Measurements from ENCODE around the gene MTOR. TPM values are rescaled to one million over a fixed set of nuclear protein-coding genes. Genes with fewer than 3 reads are reported as not detected.

Gene MTOR
- total RNA-seq, 1 experiment from 2014 or later = 36.1 TPM

- Mint-ChIP-seq H3K36me3 (ENCODE audit: insufficient read depth, unreplicated experiment) (peaks cover 20% of the 10 kb centered on the region), H3K27ac (ENCODE audit: unreplicated experiment) (no peak overlapping the region), H3K9me3 (ENCODE audit: low read depth, unreplicated experiment) (no peaks in the 10 kb centered on the region), H3K4me1 (ENCODE audit: low read depth, unreplicated experiment) (no peaks in the 10 kb centered on the region), H3K27me3 (ENCODE audit: unreplicated experiment) (no peaks in the 10 kb centered on the region), H3K4me3 (ENCODE audit: low read depth, unreplicated experiment) (no peak overlapping the region)
- intact Hi-C loops (cut with micrococcal nuclease; ENCODE audit: unreplicated experiment) = no loop called here
- CTCF ChIA-PET = no interaction called here
- TF ChIP-seq, protein P1, sequence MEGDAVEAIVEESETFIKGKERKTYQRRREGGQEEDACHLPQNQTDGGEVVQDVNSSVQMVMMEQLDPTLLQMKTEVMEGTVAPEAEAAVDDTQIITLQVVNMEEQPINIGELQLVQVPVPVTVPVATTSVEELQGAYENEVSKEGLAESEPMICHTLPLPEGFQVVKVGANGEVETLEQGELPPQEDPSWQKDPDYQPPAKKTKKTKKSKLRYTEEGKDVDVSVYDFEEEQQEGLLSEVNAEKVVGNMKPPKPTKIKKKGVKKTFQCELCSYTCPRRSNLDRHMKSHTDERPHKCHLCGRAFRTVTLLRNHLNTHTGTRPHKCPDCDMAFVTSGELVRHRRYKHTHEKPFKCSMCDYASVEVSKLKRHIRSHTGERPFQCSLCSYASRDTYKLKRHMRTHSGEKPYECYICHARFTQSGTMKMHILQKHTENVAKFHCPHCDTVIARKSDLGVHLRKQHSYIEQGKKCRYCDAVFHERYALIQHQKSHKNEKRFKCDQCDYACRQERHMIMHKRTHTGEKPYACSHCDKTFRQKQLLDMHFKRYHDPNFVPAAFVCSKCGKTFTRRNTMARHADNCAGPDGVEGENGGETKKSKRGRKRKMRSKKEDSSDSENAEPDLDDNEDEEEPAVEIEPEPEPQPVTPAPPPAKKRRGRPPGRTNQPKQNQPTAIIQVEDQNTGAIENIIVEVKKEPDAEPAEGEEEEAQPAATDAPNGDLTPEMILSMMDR (IDR thresholded peaks at IDR 0.05; ENCODE audit: unreplicated experiment) = no peak
- BruUV-seq (replicated peaks) = no TSS peak
- no peak for DNase-seq
These were observed 35.0 kb downstream of the MTOR start for GRCh38 chr1:11227106-11228077.

- no peaks in the 10 kb centered on the region for H3K9me3 Mint-ChIP-seq (ENCODE audit: low read depth, unreplicated experiment)
- H3K4me1 Mint-ChIP-seq (ENCODE audit: low read depth, unreplicated experiment) = no peaks in the 10 kb centered on the region
- H3K27ac Mint-ChIP-seq (ENCODE audit: unreplicated experiment) = no peak overlapping the region
- no TSS peak for BruUV-seq (replicated peaks)
- CTCF ChIA-PET = interaction anchor here (0.7 kb wide), 1 partner anchor 24 kb away, joined by 5 read pairs; no protein-coding TSS in a partner anchor
- peaks cover 25% of the 10 kb centered on the region for H3K36me3 Mint-ChIP-seq (ENCODE audit: insufficient read depth, unreplicated experiment)
- H3K4me3 Mint-ChIP-seq (ENCODE audit: low read depth, unreplicated experiment) = no peak overlapping the region
- no peak for DNase-seq
- no peaks in the 10 kb centered on the region for H3K27me3 Mint-ChIP-seq (ENCODE audit: unreplicated experiment)
- intact Hi-C loops (cut with micrococcal nuclease; ENCODE audit: unreplicated experiment) = no loop called here
- TF ChIP-seq, protein P1 (IDR thresholded peaks at IDR 0.05; ENCODE audit: unreplicated experiment) = no peak
These were observed 46.3 kb downstream of the MTOR start for GRCh38 chr1:11216074-11216473.

DNA sequence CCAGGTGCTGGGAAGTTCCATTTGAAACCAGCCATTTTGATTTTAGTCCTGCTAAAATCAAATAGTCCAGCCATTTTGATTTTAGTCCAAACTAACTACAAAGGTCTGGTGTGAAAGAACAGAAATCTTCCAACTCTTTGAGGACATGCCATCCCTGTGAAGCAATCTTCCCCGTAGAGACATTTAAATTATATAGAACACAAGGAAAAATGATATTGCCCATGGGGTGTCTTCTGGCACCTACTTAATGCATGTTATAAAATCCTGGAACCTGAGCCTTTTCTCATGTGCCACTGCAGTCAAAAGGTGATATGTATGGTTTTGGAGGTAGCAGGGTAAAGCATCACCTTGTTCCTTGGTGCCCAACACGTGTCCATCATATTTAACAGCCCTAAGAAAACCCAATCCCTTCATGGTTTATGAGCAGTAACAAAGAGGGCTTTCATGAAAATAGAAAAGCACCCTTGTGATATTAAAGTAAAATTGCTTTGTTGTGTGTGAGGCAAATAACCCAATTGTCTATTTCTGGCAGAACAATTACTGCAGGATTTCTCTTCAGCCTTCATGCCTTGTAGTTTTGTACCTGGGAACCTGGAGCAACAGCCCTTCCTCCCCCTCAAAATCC lies 46.9 kb downstream of the MTOR start:
- CTCF ChIA-PET = no interaction called here
- no peaks in the 10 kb centered on the region for H3K9me3 Mint-ChIP-seq (ENCODE audit: low read depth, unreplicated experiment)
- TF ChIP-seq, protein P1 (IDR thresholded peaks at IDR 0.05; ENCODE audit: unreplicated experiment) = no peak
- H3K4me1 Mint-ChIP-seq (ENCODE audit: low read depth, unreplicated experiment) = no peaks in the 10 kb centered on the region
- intact Hi-C loops (cut with micrococcal nuclease; ENCODE audit: unreplicated experiment) = no loop called here
- peaks cover 25% of the 10 kb centered on the region for H3K36me3 Mint-ChIP-seq (ENCODE audit: insufficient read depth, unreplicated experiment)
- no peak overlapping the region for H3K4me3 Mint-ChIP-seq (ENCODE audit: low read depth, unreplicated experiment)
- no peaks in the 10 kb centered on the region for H3K27me3 Mint-ChIP-seq (ENCODE audit: unreplicated experiment)
- no peak overlapping the region for H3K27ac Mint-ChIP-seq (ENCODE audit: unreplicated experiment)
- no peak for DNase-seq
- no TSS peak for BruUV-seq (replicated peaks)

DNA sequence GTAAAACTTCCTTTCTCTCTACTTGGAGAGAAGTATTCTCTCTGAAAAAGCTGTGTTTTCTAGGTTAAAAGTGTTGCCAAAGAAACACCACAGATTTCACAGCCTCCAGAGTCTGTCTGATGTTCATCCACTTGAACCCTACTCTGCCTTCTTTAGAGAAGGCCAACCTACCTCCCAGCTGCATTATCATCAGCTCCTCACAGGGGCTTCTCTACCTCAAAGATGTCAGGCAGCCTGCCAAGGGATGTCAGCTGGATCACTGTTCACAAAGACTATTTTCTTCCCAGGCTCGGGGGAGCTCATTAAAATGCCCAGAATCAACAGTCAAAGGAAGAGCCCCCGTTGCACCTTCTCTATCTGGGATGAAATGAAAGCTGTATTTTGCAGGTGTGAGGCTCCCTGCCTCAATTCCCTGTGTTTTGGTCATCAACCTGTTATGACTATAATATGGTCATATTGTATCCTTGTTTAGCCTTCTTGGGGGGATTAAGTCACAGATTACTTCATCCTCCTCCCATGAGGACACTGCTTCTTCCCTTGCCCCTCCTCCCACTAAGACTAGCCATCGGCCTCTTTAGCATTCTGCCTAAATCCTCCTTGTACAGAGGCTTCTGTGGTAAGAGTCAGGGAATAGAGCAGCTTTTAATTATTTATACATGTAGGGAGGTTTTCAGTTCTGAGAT lies 47.5 kb downstream of the MTOR start:
- Mint-ChIP-seq H3K27me3 (ENCODE audit: unreplicated experiment) (no peaks in the 10 kb centered on the region), H3K4me3 (ENCODE audit: low read depth, unreplicated experiment) (no peak overlapping the region), H3K36me3 (ENCODE audit: insufficient read depth, unreplicated experiment) (peaks cover 25% of the 10 kb centered on the region), H3K9me3 (ENCODE audit: low read depth, unreplicated experiment) (no peaks in the 10 kb centered on the region), H3K4me1 (ENCODE audit: low read depth, unreplicated experiment) (no peaks in the 10 kb centered on the region), H3K27ac (ENCODE audit: unreplicated experiment) (no peak overlapping the region)
- CTCF ChIA-PET = no interaction called here
- TF ChIP-seq, protein P1 (IDR thresholded peaks at IDR 0.05; ENCODE audit: unreplicated experiment) = no peak
- BruUV-seq (replicated peaks) = no TSS peak
- no peak for DNase-seq
- intact Hi-C loops (cut with micrococcal nuclease; ENCODE audit: unreplicated experiment) = no loop called here

All from Calu3 (cell line).